Measurements from ENCODE around the gene MPPED2. TPM values are rescaled to one million over a fixed set of nuclear protein-coding genes. Genes with fewer than 3 reads are reported as not detected.

The MPPED2 gene
- total and polyA plus RNA-seq, 10 of the 15 experiments (the other 5 are each of a cell fraction or from before 2014, with no cell fraction given), result not detected

DNA sequence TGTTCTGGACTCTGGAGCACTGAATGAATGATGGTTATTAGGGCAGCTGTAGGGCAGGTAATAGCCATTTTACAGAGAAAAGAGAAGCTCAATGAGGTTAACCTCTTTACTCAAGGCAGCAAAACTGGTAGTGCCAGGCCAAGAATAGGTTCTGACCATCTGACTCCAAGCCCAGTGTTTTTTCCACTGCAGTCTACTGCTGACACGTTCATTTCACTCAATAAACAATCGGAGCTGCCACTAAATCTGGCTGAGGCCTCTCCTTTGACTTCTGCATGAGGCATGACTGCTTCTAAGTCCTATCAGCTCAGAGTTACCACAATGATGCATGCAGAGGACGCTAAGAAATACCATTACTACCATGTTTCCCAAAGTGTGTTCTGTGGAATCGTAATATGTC, 145.6 kb downstream of the MPPED2 start:
- Histone ChIP-seq H3K79me2 (ENCODE audit: control insufficient read depth, insufficient read depth, low read length) (no peaks in the 10 kb centered on the region), H3K4me1 (ENCODE audit: control insufficient read depth, insufficient read depth, low read length) (no peaks in the 10 kb centered on the region), H3K36me3 (ENCODE audit: control insufficient read depth in 2 of 2, insufficient read depth in 2 of 2, low read length in 1 of 2) (no peaks in the 10 kb centered on the region), H4K20me1 (ENCODE audit: control insufficient read depth, insufficient read depth) (no peaks in the 10 kb centered on the region), H3K9ac (ENCODE audit: control insufficient read depth, insufficient read depth, low read length) (no peak overlapping the region), H3K4me3 (no peak overlapping the region), H3K27me3 (replicated peaks in 1 of 2; ENCODE audit: control insufficient read depth in 2 of 2, insufficient read depth in 2 of 2, low read length in 1 of 2) (peaks cover 0 to under 1% of the 10 kb centered on the region in 2 experiments; a peak in 1 of 4 replicates), H3K27ac (ENCODE audit: control insufficient read depth, insufficient read depth) (no peak overlapping the region), H2AFZ (ENCODE audit: control insufficient read depth, low read depth, low read length) (no peak overlapping the region), H3K4me2 (ENCODE audit: control insufficient read depth, insufficient read depth) (no peak overlapping the region), H3K9me3 (replicated peaks; ENCODE audit: control insufficient read depth, insufficient read depth, low read length) (no peaks in the 10 kb centered on the region)
- 5% methylated on average over 4 of the region's 4 CpGs for whole genome bisulfite sequencing (ENCODE audit: insufficient coverage, insufficient replicate concordance, low lambda C conversion rate, missing lambda C conversion rate)
- FAIRE-seq (no peak), ATAC-seq (no peak), DNase-seq (ENCODE audit: low read depth, low spot score) (no peak)
- ChIA-PET SMC1A (ENCODE audit: uncharacterized antibody, unreplicated experiment) (interaction anchor here (0.7 kb wide), 1 partner anchor 76 kb away, joined by 5 read pairs; no protein-coding TSS in a partner anchor), POLR2A (no interaction called here), CTCF (no interaction called here), RAD21 (ENCODE audit: unreplicated experiment) (no interaction called here)
- no TSS peak for BruUV-seq (replicated peaks)
- in situ Hi-C loops (cut with MboI) (no loop called here), intact Hi-C loops (cut with micrococcal nuclease; ENCODE audit: unreplicated experiment) (no loop called here)
- TF ChIP-seq SMAD1 (IDR thresholded peaks at IDR 0.05; ENCODE audit: low read depth, partially characterized antibody) (no peak), NFYA (IDR thresholded peaks at IDR 0.05; ENCODE audit: borderline replicate concordance, low read depth, low read length) (no peak)
- TF ChIP-seq, protein P1, sequence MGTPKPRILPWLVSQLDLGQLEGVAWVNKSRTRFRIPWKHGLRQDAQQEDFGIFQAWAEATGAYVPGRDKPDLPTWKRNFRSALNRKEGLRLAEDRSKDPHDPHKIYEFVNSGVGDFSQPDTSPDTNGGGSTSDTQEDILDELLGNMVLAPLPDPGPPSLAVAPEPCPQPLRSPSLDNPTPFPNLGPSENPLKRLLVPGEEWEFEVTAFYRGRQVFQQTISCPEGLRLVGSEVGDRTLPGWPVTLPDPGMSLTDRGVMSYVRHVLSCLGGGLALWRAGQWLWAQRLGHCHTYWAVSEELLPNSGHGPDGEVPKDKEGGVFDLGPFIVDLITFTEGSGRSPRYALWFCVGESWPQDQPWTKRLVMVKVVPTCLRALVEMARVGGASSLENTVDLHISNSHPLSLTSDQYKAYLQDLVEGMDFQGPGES (IDR thresholded peaks at IDR 0.05), result no peak

DNA sequence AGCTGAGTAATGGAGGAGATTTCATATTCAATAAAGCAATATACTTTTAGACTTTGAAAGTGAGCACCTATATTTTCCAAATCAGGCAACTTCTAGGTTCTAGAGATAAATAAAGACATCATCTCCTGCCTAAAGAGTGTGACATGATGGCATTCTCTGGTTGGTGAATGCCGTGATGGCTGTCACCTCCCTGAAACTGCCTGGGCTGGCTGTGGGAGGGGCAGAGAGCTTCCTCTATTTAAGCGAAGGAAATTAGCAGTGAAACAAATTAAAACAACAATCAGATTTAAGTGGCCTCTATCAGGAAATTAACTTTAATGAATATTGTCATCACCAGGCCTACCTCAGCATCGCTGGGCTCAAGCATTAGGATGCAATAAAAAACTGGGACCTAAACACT, 149.4 kb downstream of the MPPED2 start:
- intact Hi-C loops (cut with micrococcal nuclease; ENCODE audit: unreplicated experiment), result no loop called here
- Histone ChIP-seq H3K4me2 (ENCODE audit: control insufficient read depth, insufficient read depth) (no peak overlapping the region), H4K20me1 (ENCODE audit: control insufficient read depth, insufficient read depth) (no peaks in the 10 kb centered on the region), H3K9ac (ENCODE audit: control insufficient read depth, insufficient read depth, low read length) (no peak overlapping the region), H3K27me3 (replicated peaks in 1 of 2; ENCODE audit: control insufficient read depth in 2 of 2, insufficient read depth in 2 of 2, low read length in 1 of 2) (peaks cover 0 to 2% of the 10 kb centered on the region in 2 experiments; a peak in 1 of 4 replicates), H3K9me3 (replicated peaks; ENCODE audit: control insufficient read depth, insufficient read depth, low read length) (no peaks in the 10 kb centered on the region), H3K36me3 (ENCODE audit: control insufficient read depth in 2 of 2, insufficient read depth in 2 of 2, low read length in 1 of 2) (no peaks in the 10 kb centered on the region), H3K4me3 (no peak overlapping the region), H2AFZ (ENCODE audit: control insufficient read depth, low read depth, low read length) (no peak overlapping the region), H3K27ac (ENCODE audit: control insufficient read depth, insufficient read depth) (no peak overlapping the region), H3K4me1 (ENCODE audit: control insufficient read depth, insufficient read depth, low read length) (no peaks in the 10 kb centered on the region), H3K79me2 (ENCODE audit: control insufficient read depth, insufficient read depth, low read length) (no peaks in the 10 kb centered on the region)
- FAIRE-seq (no peak), ATAC-seq (no peak), DNase-seq (ENCODE audit: low read depth, low spot score) (no peak)
- CTCF ChIA-PET, result no interaction called here
- POLR2A ChIA-PET, result no interaction called here
- 15% methylated on average over 3 of the region's 3 CpGs for WGBS (ENCODE audit: insufficient coverage, insufficient replicate concordance, low lambda C conversion rate, missing lambda C conversion rate)
- RAD21 ChIA-PET (ENCODE audit: unreplicated experiment), result no interaction called here
- BruUV-seq (replicated peaks), result no TSS peak
- in situ Hi-C loops (cut with MboI), result no loop called here
- TF ChIP-seq IKZF2 (IDR thresholded peaks at IDR 0.05) (no peak), BACH1 (IDR thresholded peaks at IDR 0.05; ENCODE audit: borderline replicate concordance) (no peak)
- SMC1A ChIA-PET (ENCODE audit: uncharacterized antibody, unreplicated experiment), result no interaction called here

All from GM12878 (cell line).